Embryonic facial prominence (tissue), 1 donor: Measurements from ENCODE around the gene BCL7A.
"Not testable (repeated sequence)": the region's sequence is repeated elsewhere in the genome, so short reads cannot be mapped to it uniquely, and the experiment has no call there.

ENCODE experiments used
- DNase-seq: peaks from one replicate; pipeline ENCODE4 v3.0.0-alpha.2; 2016; ENCODE audit errors: extremely low spot score

BCL7A gene

GRCh38 chr12:122021822-122022392 lies at the start of gene BCL7A:
TSS of gene BCL7A (plus strand) at chr12:122021884. CDS start at chr12:122022092, 208 bp downstream.
- DNase-seq: peak; percentile 70

GRCh38 chr12:121974026-121974985 lies 47.4 kb upstream of the BCL7A start:
- DNase-seq: no peak

DNA sequence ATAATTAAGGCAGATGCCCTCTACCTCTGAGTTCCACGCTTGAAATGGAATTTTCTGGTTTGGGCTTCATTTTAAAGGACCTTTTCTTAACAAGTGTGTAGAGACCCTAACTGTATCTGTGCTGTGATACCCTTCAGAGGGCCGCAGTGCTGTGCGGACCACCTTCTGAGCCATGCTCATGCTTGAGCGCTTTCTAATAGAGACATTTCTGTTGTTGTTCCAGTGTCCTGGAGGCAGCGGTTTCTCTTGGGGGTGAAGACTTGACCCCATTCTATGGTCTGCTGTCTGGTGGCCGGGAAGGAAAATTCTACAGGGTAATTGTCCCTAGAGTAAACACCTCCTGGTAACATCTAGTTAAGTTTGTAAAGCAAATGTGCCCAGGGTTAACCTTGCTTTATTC lies 46.7 kb upstream of the BCL7A start:
- no peak for DNase-seq

DNA sequence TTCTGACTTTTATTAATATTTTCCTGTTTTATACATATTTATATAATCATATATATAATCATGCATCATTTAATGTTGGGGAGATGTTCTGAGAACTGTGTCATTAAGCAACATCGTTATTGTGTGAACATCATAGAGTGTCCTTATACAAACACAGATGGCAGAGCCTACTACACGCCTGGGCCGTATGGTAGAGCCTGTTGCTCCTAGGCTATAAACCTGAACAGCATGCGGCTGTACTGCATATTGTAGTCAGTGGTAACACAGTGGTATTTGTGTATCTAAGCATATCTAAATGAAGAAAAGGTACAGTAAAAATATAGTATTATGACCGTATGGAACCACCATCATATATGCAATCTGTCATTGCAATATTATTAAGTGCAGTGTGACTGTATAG lies 44.7 kb upstream of the BCL7A start:
- no peak for DNase-seq

- DNase-seq: no peak
Observed at GRCh38 chr12:121980191-121980891, 41.3 kb upstream of the BCL7A start.

GRCh38 chr12:121980892-121981272 lies 40.8 kb upstream of the BCL7A start:
- no peak for DNase-seq

- DNase-seq: no peak
Observed at GRCh38 chr12:121981456-121981855, 40.2 kb upstream of the BCL7A start.

DNA sequence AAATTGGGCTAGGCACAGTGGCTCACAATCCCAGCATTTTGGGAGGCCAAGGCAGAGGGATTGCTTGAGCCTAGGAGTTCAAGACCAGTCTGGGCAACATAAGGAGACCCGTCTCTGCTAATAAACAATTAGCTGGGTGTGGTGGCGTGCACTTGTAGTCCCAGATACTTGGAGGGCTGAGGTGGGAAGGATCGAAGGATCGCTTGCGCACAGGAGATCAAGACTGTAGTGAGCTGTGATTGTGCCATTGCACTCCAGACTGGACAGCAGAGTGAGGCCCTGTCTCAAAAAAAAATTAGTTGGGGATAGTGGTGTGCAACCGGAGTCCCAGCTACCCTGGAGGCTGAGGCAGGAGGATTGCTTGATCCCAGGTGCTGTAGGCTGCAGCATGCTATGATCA lies 38.7 kb upstream of the BCL7A start:
- no peak for DNase-seq

DNA sequence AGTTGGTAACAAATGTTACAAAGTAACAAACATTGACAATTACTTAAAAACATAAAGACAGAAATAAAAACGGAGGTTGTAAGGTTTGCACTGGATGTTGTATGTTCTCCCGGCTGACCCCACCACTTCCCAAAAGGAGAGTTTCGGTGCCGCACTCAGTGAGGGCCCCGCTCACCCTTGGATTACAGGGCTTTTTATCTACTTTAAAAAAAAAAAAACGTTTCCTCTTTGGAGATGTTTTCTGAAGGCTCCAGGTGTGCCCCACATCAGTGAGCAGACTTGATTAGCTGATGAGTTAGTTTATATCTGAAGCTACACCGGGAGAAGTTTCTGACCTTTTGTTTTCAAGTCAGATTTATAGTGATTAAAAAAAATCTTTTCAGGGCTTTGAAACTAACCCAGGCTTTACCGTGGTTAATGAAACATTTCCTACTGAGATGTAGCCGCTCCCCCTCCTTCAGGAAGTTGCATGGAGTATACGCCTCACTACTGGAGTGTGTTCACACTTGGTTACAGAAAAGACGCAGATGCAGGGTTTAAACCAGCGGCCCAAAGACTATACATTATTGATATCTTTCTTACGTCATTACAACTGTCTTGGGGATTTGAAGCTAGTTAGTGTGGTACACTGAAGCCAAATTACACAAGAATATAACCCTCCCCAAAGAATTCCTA lies 38.0 kb upstream of the BCL7A start:
- no peak for DNase-seq

GRCh38 chr12:121986489-121987245 lies 35.0 kb upstream of the BCL7A start:
- no peak for DNase-seq

DNA sequence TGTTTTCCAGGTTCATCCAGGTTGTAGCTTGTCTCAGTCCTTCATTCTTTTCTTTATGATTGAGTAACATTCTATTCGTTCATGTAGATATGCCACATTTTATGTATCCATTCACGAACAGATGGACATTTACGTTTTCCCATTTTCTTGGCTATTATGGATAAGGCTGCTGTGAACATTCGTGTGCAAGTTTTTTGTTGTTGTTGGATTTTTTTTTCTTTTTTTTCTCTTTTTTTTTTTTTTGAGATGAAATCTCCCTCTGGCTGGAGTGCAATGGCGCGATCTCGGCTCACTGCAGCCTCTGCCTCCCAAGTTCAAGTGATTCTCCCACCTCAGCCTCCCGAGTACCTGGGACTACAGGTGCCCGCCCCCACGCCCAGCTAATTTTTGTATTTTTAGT lies 33.2 kb upstream of the BCL7A start:
- not testable (repeated sequence) for DNase-seq

DNA sequence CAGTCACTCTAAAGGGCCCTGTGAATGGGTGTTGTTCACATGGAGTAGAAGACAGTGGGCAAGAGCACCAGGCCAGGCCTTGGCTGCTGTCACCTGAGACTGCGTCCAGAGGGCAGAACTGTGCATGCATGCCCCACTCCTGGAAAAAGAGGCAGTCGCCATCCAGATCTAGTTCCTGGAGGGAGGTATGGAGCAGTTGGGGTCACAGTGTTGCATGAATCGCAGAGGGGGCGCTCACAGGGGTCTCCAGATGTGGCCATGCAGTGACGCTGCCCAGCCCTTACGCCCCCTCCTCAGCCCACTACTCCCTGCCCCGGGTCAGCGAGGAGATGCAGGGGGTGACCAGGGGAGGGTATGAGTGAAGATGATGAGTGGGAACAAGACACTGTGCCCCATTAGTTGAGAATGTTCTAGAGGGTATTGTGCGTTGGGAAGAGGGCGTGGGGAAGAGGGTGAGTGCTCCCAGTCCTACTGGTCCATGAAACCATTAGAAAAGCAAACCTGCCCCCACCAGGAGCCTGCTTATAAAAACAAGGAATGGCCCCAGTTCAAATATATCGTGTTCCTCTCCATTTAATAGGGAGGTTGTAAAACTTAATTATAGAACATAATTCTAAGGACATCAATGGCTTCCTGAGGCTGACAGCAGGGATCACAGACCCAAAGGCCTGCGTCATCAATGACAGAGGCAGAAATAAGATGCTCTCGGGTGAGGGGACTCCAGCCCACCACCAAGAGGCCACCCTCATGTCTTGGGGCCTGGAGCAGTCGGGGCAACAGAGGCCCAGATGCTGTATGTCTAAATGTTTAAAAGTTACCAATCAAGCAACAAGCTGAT lies 32.2 kb upstream of the BCL7A start:
- no peak for DNase-seq

- no peak for DNase-seq
Observed at GRCh38 chr12:121990114-121990647, 31.5 kb upstream of the BCL7A start.

- no peak for DNase-seq
Observed at GRCh38 chr12:121990692-121991603, 30.7 kb upstream of the BCL7A start.

GRCh38 chr12:121992059-121992879 lies 29.4 kb upstream of the BCL7A start:
- DNase-seq: no peak

GRCh38 chr12:121996050-121996944 lies 25.4 kb upstream of the BCL7A start:
- DNase-seq: no peak
